ENCODE results near the gene TYSND1.
"Not testable (repeated sequence)": the region's sequence is repeated elsewhere in the genome, so short reads cannot be mapped to it uniquely, and the experiment has no call there.

TYSND1 gene

GRCh38 chr10:70164163-70164562, 17.7 kb upstream of the TYSND1 start:
- no peak for DNase-seq (ENCODE audit: low spot score)
- FAIRE-seq, result no peak

- FAIRE-seq, result no peak
- no peak for DNase-seq (ENCODE audit: low spot score)
Measured at GRCh38 chr10:70163448-70163847, 16.9 kb upstream of the TYSND1 start.

GRCh38 chr10:70162892-70163201, 16.3 kb upstream of the TYSND1 start:
- FAIRE-seq (no peak), DNase-seq (ENCODE audit: low spot score) (no peak)

GRCh38 chr10:70162151-70162891, 15.8 kb upstream of the TYSND1 start:
- no peak for DNase-seq (ENCODE audit: low spot score)
- no peak for FAIRE-seq

- no peak for FAIRE-seq
- DNase-seq (ENCODE audit: low spot score), result no peak
Measured at GRCh38 chr10:70160798-70161197, 14.3 kb upstream of the TYSND1 start.

- not testable (repeated sequence) for FAIRE-seq; DNase-seq (ENCODE audit: low spot score)
Measured at GRCh38 chr10:70159366-70159765, 12.9 kb upstream of the TYSND1 start.

- DNase-seq (ENCODE audit: low spot score) (no peak), FAIRE-seq (no peak)
Measured at GRCh38 chr10:70158113-70158512, 11.6 kb upstream of the TYSND1 start.

- DNase-seq (ENCODE audit: low spot score) (no peak), FAIRE-seq (no peak)
Measured at GRCh38 chr10:70155255-70155838, 8.8 kb upstream of the TYSND1 start.

- FAIRE-seq, result no peak
- no peak for DNase-seq (ENCODE audit: low spot score)
Measured at GRCh38 chr10:70148516-70148915, 2.0 kb upstream of the TYSND1 start.

- FAIRE-seq (no peak), DNase-seq (ENCODE audit: low spot score) (no peak)
Measured at GRCh38 chr10:70147259-70147625, 742 bp upstream of the TYSND1 start.

- FAIRE-seq (peak; percentile 93), DNase-seq (ENCODE audit: low spot score) (peak; percentile 87)
Measured at GRCh38 chr10:70145666-70146488, 623 bp downstream of the TYSND1 start.

- DNase-seq (ENCODE audit: low spot score) (no peak), FAIRE-seq (no peak)
Measured at GRCh38 chr10:70145166-70145665, 1.3 kb downstream of the TYSND1 start.

GRCh38 chr10:70144372-70145110, 2.0 kb downstream of the TYSND1 start:
- no peak for FAIRE-seq
- no peak for DNase-seq (ENCODE audit: low spot score)

GRCh38 chr10:70142555-70142954, 3.9 kb downstream of the TYSND1 start:
- FAIRE-seq (no peak), DNase-seq (ENCODE audit: low spot score) (no peak)

GRCh38 chr10:70140297-70140696, 6.2 kb downstream of the TYSND1 start:
- DNase-seq (ENCODE audit: low spot score) (no peak), FAIRE-seq (no peak)

GRCh38 chr10:70139997-70140250, 6.6 kb downstream of the TYSND1 start:
- no peak for DNase-seq (ENCODE audit: low spot score)
- no peak for FAIRE-seq

- FAIRE-seq (no peak), DNase-seq (ENCODE audit: low spot score) (no peak)
Measured at GRCh38 chr10:70139151-70139996, 7.1 kb downstream of the TYSND1 start.

GRCh38 chr10:70137927-70138883, 8.3 kb downstream of the TYSND1 start:
- no peak for DNase-seq (ENCODE audit: low spot score)
- FAIRE-seq, result no peak

- DNase-seq (ENCODE audit: low spot score) (no peak), FAIRE-seq (no peak)
Measured at GRCh38 chr10:70137135-70137534, 9.4 kb downstream of the TYSND1 start.

- no peak for DNase-seq (ENCODE audit: low spot score)
- FAIRE-seq, result no peak
Measured at GRCh38 chr10:70135684-70136083, 10.8 kb downstream of the TYSND1 start.
